ENCODE results near the gene REG3A.

The REG3A gene

GRCh38 chr2:79116997-79117928 is 42.3 kb downstream of the REG3A start:
- DNase-seq, result no peak

DNA sequence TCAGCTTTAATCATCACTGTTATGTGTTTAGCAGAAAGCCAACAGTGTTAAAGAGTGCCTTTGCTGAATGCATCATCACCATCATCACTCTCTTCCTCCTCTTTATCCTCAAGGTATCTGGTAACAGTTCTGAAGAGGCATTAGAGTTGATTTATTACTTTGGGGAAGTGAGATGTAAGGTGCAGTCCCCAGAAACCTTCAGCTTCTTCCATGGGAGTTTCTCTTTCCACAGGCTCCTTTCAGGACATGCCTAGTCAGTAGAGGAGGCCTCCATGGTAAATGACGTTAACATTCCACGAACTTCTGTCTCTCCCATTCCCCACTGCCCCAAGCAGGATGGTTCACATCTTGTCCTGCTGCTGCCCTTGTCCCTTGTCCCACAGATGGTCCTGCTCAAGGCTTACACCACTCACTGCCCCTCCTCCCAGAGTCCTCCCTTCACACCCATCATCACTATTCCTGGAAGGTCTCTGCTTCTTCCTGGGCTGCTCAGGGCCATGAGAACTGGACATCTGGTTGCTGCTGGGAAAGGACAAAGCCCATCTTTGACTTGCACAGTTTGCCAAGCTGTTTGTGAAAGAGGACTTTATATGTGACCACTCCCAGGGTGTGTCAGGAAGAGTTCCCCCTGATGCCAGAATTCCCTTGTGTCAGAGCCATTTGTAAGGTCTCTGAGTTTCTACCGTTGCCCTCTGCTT is 44.6 kb downstream of the REG3A start:
- DNase-seq, result no peak

- no peak for DNase-seq
These were observed 47.3 kb downstream of the REG3A start for GRCh38 chr2:79112269-79112668.

All from CD4-positive, alpha-beta T cell treated with Interleukin-1 beta for 1 hour (primary cell).